GM08714 (cell line): ENCODE data around the gene SCEL.

Source experiments
- H3K4me3 ChIP-seq: fragments of 200-500 bp; sonication (Bioruptor generic); 2 replicates; pipeline ENCODE4 v1.5.1; 2014; ENCODE audit warnings: mild to moderate bottlenecking, low read length, inconsistent platforms
- ZNF274 ChIP-seq: IDR thresholded peaks from 2 replicates; pipeline ENCODE4 v1.6.1; 2012; ENCODE audit warnings: mild to moderate bottlenecking, low read depth, low read length

SCEL gene

GRCh38 chr13:77563111-77563510 is 27.6 kb downstream of the SCEL start:
- H3K4me3 ChIP-seq: no peak overlapping the region
- TF ChIP-seq ZNF274: no peak

GRCh38 chr13:77565635-77566034 is 30.1 kb downstream of the SCEL start:
- no peak for TF ChIP-seq ZNF274

GRCh38 chr13:77571956-77572355 is 36.5 kb downstream of the SCEL start:
- H3K4me3 ChIP-seq: no peak overlapping the region
- TF ChIP-seq ZNF274: no peak

More at GRCh38 chr13:77565635-77566034, 30.1 kb downstream of the SCEL start:
- no peak overlapping the region for H3K4me3 ChIP-seq

GRCh38 chr13:77574096-77574495 is 38.6 kb downstream of the SCEL start:
- no peak overlapping the region for H3K4me3 ChIP-seq
- no peak for TF ChIP-seq ZNF274

- no peak overlapping the region for H3K4me3 ChIP-seq
- no peak for TF ChIP-seq ZNF274
Observed at GRCh38 chr13:77579959-77580358, 44.5 kb downstream of the SCEL start.

- no peak for TF ChIP-seq ZNF274
- no peak overlapping the region for H3K4me3 ChIP-seq
Observed at GRCh38 chr13:77580748-77581147, 45.2 kb downstream of the SCEL start.

GRCh38 chr13:77583581-77583980 is 48.1 kb downstream of the SCEL start:
- H3K4me3 ChIP-seq: no peak overlapping the region
- TF ChIP-seq ZNF274: no peak

GRCh38 chr13:77584106-77584505 is 48.6 kb downstream of the SCEL start:
- no peak for TF ChIP-seq ZNF274
- no peak overlapping the region for H3K4me3 ChIP-seq

- H3K4me3 ChIP-seq: no peak overlapping the region
- no peak for TF ChIP-seq ZNF274
Observed at GRCh38 chr13:77595166-77595810, 59.8 kb downstream of the SCEL start.

- no peak for TF ChIP-seq ZNF274
- H3K4me3 ChIP-seq: no peak overlapping the region
Observed at GRCh38 chr13:77596777-77597176, 61.3 kb downstream of the SCEL start.

- TF ChIP-seq ZNF274: no peak
Observed at GRCh38 chr13:77599351-77599750, 63.8 kb downstream of the SCEL start.

GRCh38 chr13:77600701-77601100 is 65.2 kb downstream of the SCEL start:
- no peak overlapping the region for H3K4me3 ChIP-seq
- no peak for TF ChIP-seq ZNF274

More at GRCh38 chr13:77599351-77599750, 63.8 kb downstream of the SCEL start:
- no peak overlapping the region for H3K4me3 ChIP-seq

- TF ChIP-seq ZNF274: no peak
Observed at GRCh38 chr13:77611068-77611467, 75.6 kb downstream of the SCEL start.

GRCh38 chr13:77616027-77616426 is 80.5 kb downstream of the SCEL start:
- H3K4me3 ChIP-seq: no peak overlapping the region
- no peak for TF ChIP-seq ZNF274

More at GRCh38 chr13:77611068-77611467, 75.6 kb downstream of the SCEL start:
- H3K4me3 ChIP-seq: no peak overlapping the region

GRCh38 chr13:77619655-77620054 is 84.1 kb downstream of the SCEL start:
- no peak for TF ChIP-seq ZNF274
- no peak overlapping the region for H3K4me3 ChIP-seq

GRCh38 chr13:77620138-77620537 is 84.6 kb downstream of the SCEL start:
- TF ChIP-seq ZNF274: no peak

More at GRCh38 chr13:77620138-77620537, 84.6 kb downstream of the SCEL start:
- H3K4me3 ChIP-seq: no peak overlapping the region
